Hepatocyte (in vitro differentiated cells): ENCODE data around the gene VASP. TPM values are rescaled to one million over a fixed set of nuclear protein-coding genes. Genes with fewer than 3 reads are reported as not detected.

Source experiments
- DNase-seq: peaks from one replicate; pipeline ENCODE4 v3.0.0-alpha.2; 2016; ENCODE audit warnings: low spot score
- H2AFZ ChIP-seq: fragments of 200-600 bp; sonication (generic); 2 replicates; pipeline ENCODE4 v1.6.0; 2016; ENCODE audit warnings: antibody characterized with exemption, mild to moderate bottlenecking
- H3K27ac ChIP-seq: fragments of 200-600 bp; sonication (generic); 2 replicates; pipeline ENCODE4 v1.5.1; 2016; ENCODE audit warnings: mild to moderate bottlenecking
- H3K27me3 ChIP-seq: fragments of 200-600 bp; sonication (generic); 2 replicates; pipeline ENCODE4 v1.6.1; 2016
- H3K36me3 ChIP-seq: fragments of 200-600 bp; sonication (generic); replicated peaks from 2 replicates; pipeline ENCODE4 v1.5.1; 2016; ENCODE audit warnings: low read depth; ENCODE audit not compliant: insufficient read depth
- H3K4me1 ChIP-seq: fragments of 200-600 bp; sonication (generic); 2 replicates; pipeline ENCODE4 v1.5.1; 2016; ENCODE audit warnings: mild to moderate bottlenecking, moderate library complexity; ENCODE audit not compliant: insufficient read depth
- H3K4me2 ChIP-seq: fragments of 200-600 bp; sonication (generic); 2 replicates; pipeline ENCODE4 v1.6.0; 2016
- H3K4me3 ChIP-seq: fragments of 200-600 bp; sonication (generic); 2 replicates; pipeline ENCODE4 v1.5.1; 2016; ENCODE audit warnings: mild to moderate bottlenecking
- H3K79me2 ChIP-seq: fragments of 200-600 bp; sonication (generic); 2 replicates; pipeline ENCODE4 v1.6.0; 2017; ENCODE audit warnings: mild to moderate bottlenecking
- H3K9me2 ChIP-seq: fragments of 200-600 bp; sonication (generic); replicated peaks from 2 replicates; pipeline ENCODE4 v1.6.0; 2017; ENCODE audit warnings: mild to moderate bottlenecking; ENCODE audit not compliant: insufficient read depth
- H3K9me3 ChIP-seq: fragments of 200-600 bp; sonication (generic); 2 replicates; pipeline ENCODE4 v1.5.1; 2016; ENCODE audit warnings: low read depth, mild to moderate bottlenecking
- H4K20me1 ChIP-seq: fragments of 200-600 bp; sonication (generic); 2 replicates; pipeline ENCODE4 v1.6.0; 2016; ENCODE audit warnings: mild to moderate bottlenecking; ENCODE audit not compliant: insufficient read depth, poor library complexity, severe bottlenecking
- CTCF ChIP-seq: fragments of 200-600 bp; sonication (generic); IDR thresholded peaks from 2 replicates; pipeline ENCODE4 v1.5.1; 2016; ENCODE audit warnings: antibody characterized with exemption, mild to moderate bottlenecking; ENCODE audit not compliant: poor library complexity
- EZH2 ChIP-seq: fragments of 200-600 bp; sonication (generic); IDR thresholded peaks from 2 replicates; pipeline ENCODE4 v1.6.1; 2016; ENCODE audit warnings: antibody characterized with exemption, mild to moderate bottlenecking, borderline replicate concordance
- EZH2phosphoT487 ChIP-seq: fragments of 200-600 bp; sonication (generic); IDR thresholded peaks from one replicate; pipeline ENCODE4 v1.6.1; 2018; ENCODE audit warnings: antibody characterized with exemption, mild to moderate bottlenecking, low read depth, moderate library complexity; ENCODE audit not compliant: unreplicated experiment, severe bottlenecking
- WGBS: methylation state at CpG from one replicate; pipeline ENCODE4 v1.1.6; 2016; ENCODE audit warnings: low lambda C conversion rate; ENCODE audit errors: missing lambda C conversion rate; 5-methylcytosine and 5-hydroxymethylcytosine counted together
- polyA plus RNA-seq: library from polyadenylated mRNA; unstranded; fragments of >200 nt; fragmentation: Nextera tagmentation; extraction: Ambion mirVana; gene quantifications from 2 replicates; pipeline ENCODE4 v1.2.1, GENCODE V29; 2016
- total RNA-seq: library from RNA; depleted of rRNA; stranded (reverse); fragments of >200 nt; gene quantifications from 2 replicates; pipeline ENCODE4 v1.2.3, GENCODE V29; 2014

VASP gene
- total and polyA plus RNA-seq, 2 experiments from 2014 or later: 68.9 to 86.0 TPM

- Histone ChIP-seq H3K9me3 (no peaks in the 10 kb centered on the region), H3K4me1 (no peaks in the 10 kb centered on the region), H3K9me2 (no peaks in the 10 kb centered on the region), H2AFZ (no peak overlapping the region), H3K27ac (no peak overlapping the region), H4K20me1 (no peaks in the 10 kb centered on the region), H3K36me3 (no peaks in the 10 kb centered on the region), H3K27me3 (no peaks in the 10 kb centered on the region), H3K4me2 (no peak overlapping the region), H3K4me3 (no peak overlapping the region), H3K79me2 (no peaks in the 10 kb centered on the region)
- TF ChIP-seq EZH2phosphoT487 (no peak), EZH2 (no peak), CTCF (no peak)
- DNase-seq: no peak
- 94% methylated on average over 10 of the region's 10 CpGs for WGBS
Observed at GRCh38 chr19:45547211-45547770, 40.0 kb downstream of the VASP start.

DNA sequence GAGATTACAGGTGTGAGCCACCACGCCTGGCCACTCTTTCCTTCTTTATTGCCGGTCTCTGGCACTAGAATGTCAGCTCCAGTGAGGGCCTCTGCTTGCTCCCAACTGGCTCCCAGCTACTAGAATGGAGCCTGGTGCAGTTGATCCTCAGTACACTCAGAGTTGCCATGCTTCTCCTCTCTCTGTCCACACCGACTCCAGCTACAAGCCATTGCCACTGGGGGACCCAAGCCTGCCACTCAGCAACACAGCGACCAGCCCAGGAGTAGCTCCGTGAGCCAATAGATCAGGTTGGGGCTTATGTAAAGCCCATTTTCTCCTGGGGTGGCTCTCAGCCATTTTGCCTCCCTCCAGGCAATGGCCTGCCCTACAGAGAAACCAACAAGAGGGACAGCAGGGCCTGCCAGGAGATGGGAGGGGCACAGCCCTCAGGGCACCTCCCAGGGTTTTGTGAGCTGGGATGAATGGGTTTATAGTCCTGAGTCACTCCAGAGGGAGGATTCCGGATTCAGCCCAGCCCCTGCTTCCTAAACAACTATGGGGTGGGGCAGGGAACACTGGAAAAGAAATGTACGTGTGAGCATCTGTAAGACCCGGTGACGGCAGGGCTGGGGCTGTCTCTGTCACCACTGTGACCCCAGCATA lies 40.8 kb downstream of the VASP start:
- H3K9me3 ChIP-seq: no peaks in the 10 kb centered on the region
- H3K4me1 ChIP-seq: no peaks in the 10 kb centered on the region
- H3K4me3 ChIP-seq: no peak overlapping the region
- H3K27ac ChIP-seq: no peak overlapping the region
- DNase-seq: peak; percentile 49
- H3K27me3 ChIP-seq: no peaks in the 10 kb centered on the region
- H2AFZ ChIP-seq: no peak overlapping the region
- no peaks in the 10 kb centered on the region for H3K79me2 ChIP-seq
- TF ChIP-seq EZH2phosphoT487 (no peak), EZH2 (no peak), CTCF (no peak)
- no peaks in the 10 kb centered on the region for H3K36me3 ChIP-seq
- no peaks in the 10 kb centered on the region for H4K20me1 ChIP-seq
- no peak overlapping the region for H3K4me2 ChIP-seq
- WGBS: 85% methylated on average over 9 of the region's 9 CpGs
- H3K9me2 ChIP-seq: no peaks in the 10 kb centered on the region

DNA sequence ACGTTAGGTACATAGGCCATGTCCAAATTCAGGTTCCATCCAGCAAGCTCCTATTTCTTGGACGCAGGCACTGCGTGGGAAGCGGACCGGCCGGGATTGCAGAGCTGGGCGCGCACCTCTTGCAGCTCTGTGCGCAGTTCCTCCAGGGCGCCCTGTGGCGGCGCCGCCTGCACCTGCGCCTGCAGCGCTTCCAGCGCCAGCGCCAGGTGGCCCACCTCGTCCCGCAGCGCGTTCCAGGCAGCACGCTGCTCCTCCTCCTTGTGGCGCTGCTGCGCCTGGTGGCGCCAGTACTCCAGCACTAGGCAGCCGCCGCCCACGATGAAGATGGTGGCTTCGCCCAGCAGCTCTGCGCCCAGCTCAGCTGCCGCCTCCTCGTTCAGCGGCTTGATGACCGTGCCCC lies 46.2 kb downstream of the VASP start:
- H3K9me3 ChIP-seq: no peaks in the 10 kb centered on the region
- WGBS: 38% methylated on average over 30 of the region's 34 CpGs
- peak overlapping the region; percentile 56 for H3K4me2 ChIP-seq
- no peaks in the 10 kb centered on the region for H3K27me3 ChIP-seq
- no peaks in the 10 kb centered on the region for H3K36me3 ChIP-seq
- H2AFZ ChIP-seq: no peak overlapping the region
- no peak for TF ChIP-seq EZH2phosphoT487
- peak; percentile 38 for TF ChIP-seq CTCF
- no peak overlapping the region for H3K27ac ChIP-seq
- H3K79me2 ChIP-seq: no peaks in the 10 kb centered on the region
- no peaks in the 10 kb centered on the region for H3K4me1 ChIP-seq
- DNase-seq: peak; percentile 77
- no peaks in the 10 kb centered on the region for H4K20me1 ChIP-seq
- no peaks in the 10 kb centered on the region for H3K9me2 ChIP-seq
- H3K4me3 ChIP-seq: no peak overlapping the region
